NCI-H524 treated with DMSO at 0.1 percent for 48 hours (cell line): ENCODE measurements around the gene SLC35B3.
"Not testable (repeated sequence)": the region's sequence is repeated elsewhere in the genome, so short reads cannot be mapped to it uniquely, and the experiment has no call there.

Experiments
- DNase-seq: peaks from one replicate; lab custom pipeline; 2025; lab: John Stamatoyannopoulos, UW

Gene SLC35B3

DNA sequence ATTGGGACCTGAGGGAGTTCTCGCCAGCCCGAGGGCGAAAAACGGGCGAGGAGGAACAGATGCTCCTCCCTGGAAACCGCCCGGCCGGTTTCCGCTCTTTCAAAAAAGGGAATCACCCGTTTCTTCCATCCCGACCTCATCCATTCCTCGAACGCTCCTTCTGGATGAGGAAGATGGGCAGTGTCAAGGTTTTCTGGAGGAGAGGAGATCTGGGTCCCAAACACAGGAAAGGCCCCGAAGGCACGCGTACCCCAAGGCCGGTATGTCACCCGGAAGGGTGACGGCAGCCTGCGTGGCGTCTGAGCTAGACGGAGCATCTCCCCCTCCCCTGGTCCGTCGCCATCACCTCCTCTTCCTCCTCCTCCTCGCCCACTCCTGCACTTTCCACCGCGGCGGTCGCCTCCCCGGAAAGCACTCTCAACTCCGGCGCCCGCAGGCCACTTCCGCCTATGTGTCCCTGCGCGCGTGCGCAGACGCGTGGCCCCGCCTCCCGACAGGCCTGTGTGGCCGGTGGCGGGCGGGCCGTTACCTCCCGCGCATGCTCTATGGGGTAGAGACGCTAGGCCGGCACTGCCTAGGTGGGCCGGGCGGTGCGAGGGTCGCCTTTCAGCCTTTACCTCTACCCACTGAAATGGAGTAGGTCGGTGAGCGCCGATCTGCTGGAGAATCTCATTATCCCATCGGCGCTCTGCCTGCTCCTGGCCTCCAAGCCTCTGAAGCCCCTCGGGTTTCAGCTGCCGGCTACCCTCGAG is at the start of gene SLC35B3:
Gene SLC35B3 (minus strand): TSS at position 453 of the 752 bp plus-strand sequence.
- peak; percentile 56 for DNase-seq

DNA sequence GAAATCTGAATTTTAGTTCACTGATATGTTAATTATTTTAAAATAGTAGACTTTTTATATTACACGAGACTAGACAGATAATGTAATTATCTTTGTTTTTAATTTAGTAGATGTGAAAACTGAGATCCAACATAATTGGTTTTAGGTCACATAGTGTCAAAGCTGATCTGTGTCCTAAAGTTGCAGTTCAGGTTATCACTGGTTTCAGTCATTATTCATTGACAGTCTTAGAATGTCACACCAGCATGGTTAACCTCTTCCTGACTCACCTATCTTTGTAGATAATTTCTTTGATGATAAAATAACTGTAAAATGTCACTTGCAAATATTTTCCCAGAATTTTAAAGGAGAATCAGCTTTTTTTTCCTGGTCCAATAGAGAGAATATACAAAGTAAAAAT is 48.3 kb upstream of the SLC35B3 start:
- DNase-seq = no peak

DNA sequence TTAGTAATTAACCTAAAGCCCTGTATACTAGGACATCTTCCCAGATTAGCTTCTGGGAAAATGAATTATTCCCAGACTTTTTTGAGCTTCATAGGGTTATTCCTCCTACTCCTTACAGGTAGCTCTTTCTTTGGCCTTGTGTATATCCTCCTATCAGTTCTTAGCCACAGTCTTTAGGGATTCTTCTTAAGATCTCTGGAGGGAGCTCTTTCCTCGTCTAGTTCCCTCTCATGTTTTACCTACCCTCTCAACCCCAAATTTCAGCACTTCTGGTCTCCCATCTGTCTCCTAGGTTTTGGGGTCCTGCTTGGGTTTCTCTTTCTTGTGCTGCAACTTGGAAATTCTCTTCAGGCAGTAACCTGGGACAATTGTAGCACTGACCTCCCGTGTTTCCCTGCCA is 46.4 kb upstream of the SLC35B3 start:
- no peak for DNase-seq

DNA sequence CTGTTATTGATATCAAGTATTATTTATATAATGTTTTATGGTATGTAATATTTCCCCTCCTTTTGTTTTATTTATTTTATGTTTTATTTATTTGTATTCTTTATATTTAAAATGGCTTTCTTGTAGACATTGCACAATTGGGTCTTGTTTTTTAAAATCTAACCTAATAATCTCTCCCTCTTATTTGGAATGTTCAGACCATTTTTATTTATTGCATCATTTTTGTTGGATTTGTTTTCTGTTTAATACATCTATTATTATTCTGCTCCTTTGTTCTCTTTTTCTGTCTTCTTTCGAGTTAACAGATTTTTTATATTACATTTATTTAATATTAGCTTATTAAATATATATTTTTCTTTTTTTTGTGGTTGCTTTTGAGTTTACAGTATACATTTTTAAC is 43.1 kb upstream of the SLC35B3 start:
- DNase-seq = no peak

DNA sequence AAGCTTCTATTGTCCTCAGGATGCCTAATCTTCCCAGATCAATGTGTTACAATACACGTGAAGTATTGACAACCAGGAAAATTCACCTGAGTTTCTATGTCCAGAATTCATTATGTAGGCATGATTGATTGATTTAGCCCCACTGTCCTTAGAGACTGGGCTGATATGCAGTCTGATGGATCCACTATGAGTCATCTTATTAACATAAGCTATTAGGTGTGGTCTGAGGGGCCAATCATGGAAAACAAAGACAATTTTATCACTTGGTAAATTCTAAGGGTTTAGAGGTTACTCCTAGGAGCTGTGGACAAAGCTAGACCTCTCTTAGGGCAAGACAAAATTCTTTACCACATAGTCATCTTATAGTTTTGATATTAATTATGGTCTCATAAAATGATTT is 41.3 kb upstream of the SLC35B3 start:
- no peak for DNase-seq

DNA sequence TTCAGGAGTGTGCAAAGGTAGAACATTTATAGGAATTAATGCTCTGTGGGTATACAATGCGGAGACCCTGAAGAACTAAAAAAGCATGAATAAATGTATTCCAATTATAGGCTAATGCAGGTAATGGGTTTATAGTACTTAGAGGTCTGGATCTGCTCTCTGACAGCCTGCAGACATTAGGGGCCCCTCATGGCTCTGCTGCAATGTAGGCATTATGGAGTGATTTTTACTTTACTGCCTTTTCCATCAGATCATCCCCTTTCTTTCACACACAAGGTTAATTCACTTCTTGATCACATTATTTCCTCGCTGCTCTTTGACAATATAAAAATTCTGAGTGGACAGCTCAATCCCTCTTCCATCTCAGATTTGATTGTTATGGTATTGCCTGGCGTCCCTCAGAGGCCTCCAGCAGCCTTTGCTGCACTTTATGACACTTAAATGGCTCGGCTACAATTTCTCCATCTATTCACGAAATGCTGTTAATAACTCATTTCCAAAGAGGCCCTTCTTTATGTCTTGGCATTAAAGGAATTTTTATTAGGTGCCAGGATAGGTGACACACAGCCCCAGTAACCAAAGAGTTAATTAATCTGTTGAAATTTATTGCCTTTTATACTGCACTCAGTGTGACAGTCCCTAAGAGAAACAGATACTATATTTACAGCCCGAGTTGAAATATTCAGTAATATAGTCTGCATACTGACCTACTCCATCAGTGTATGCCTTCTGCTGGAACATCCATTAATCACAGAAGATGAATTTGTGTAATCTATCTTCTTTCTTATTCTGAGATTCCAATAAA is 33.4 kb upstream of the SLC35B3 start:
- no peak for DNase-seq

DNA sequence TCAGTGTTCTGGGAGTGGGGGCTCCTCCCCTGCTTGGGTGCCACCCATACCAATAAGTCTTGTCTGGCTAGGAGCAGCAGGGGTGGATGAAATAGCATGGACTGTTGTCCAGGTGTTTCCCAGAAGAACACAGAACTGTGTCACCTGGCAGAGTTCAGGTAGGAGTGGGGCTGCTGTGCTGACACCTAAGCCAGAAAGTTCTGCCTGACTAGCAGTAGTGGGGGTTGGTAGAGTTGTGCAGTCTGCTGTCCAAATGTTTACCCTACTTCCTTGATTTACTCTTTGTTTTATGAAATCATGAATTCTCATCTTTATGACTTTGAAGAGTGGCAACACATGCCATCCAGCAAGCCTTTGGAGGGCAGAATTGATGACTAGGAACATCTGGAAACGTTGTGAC is 27.3 kb upstream of the SLC35B3 start:
- DNase-seq = no peak

DNA sequence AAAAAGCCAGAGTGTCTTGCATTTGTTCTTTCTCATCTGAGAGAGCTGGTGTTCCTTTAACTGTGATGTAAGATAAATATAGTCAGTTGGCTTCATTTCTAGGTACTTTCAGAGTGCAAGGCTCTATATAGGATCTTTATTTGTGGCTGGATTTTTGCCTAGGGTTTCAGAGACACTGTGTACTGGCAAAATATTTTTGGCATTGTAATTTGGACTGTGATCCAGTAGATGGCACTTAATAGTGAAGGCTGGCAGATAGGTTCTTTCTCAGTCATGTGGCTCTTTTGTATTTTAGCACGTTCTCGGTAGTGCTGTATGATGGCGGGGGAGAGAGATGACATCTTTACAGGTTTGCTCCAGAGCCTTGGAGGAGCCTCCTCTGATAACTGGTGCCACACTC is 26.8 kb upstream of the SLC35B3 start:
- DNase-seq = no peak

DNA sequence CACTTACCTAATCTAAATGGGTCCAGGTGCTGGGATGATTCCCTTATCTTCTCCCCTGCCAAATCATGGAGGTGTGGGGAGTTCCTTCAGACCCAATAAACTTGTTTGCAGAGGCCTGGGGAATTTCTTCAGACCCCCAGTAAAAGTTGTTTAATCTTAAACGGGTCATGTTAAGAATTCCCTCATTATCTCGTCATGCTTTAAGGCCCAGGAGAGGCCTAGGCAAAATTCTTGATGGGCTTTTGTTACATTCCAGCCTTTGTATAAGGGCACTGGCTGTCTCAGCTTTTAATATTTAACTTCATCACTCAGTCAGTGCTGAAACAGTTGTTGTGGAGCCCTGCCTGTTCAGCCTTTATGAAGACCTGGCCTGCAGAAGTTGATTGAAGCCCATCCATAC is 11.0 kb upstream of the SLC35B3 start:
- no peak for DNase-seq

DNA sequence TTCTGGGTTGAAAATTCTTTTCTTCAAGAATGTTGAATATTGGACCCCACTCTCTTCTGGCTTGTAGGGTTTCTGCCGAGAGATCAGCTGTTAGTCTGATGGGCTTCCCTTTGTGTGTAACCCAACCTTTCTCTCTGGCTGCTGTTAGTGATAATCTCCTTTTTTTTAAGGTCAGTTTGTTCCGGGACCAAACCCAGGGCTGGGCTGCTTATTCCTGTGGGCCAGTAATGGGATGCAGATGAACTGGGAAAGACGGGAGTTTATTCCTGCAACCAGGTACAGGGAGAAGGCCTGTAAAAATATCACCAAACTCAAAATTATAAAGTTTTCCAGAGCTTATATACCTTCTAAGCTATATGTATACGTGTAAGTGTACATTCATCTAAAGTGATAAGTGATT is 10.6 kb upstream of the SLC35B3 start:
- DNase-seq = not testable (repeated sequence)

DNA sequence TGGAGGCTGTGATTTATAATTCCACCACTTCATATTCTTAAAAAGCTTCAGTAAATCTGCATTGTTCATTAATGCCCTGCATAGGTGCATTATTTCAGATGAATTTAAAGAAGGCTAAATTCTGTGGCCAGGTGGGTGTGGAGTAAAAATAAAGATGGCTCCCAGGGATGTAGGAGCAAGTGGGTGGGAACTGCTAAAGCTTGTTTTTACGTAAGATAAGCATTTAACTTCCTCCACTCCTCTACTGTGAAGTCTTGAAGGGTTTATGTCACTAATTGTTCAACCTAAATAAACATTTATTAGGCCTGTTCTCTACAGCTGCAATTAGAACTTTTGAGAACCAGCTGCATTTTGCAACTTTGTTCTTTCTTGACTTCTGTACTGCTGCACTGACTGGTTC is 6.8 kb upstream of the SLC35B3 start:
- DNase-seq = no peak

DNA sequence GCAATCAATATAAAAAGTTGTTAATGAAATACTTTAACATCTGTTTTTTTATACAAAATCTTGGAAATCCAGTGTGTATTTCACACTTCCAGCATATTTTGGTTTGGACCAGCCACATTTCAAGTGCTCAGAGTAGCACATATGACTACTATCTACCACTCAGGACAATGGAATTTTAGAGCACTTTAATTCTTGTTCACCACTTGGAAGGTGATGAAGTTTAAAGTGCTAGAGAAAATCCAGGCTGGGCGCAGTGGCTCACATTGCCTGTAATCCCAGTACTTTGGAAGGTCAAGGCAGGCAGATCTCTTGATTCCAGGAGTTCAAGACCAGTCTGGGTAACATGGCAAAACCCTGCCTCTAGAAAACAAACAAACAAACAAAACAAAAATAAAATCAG is 6.1 kb upstream of the SLC35B3 start:
- no peak for DNase-seq

DNA sequence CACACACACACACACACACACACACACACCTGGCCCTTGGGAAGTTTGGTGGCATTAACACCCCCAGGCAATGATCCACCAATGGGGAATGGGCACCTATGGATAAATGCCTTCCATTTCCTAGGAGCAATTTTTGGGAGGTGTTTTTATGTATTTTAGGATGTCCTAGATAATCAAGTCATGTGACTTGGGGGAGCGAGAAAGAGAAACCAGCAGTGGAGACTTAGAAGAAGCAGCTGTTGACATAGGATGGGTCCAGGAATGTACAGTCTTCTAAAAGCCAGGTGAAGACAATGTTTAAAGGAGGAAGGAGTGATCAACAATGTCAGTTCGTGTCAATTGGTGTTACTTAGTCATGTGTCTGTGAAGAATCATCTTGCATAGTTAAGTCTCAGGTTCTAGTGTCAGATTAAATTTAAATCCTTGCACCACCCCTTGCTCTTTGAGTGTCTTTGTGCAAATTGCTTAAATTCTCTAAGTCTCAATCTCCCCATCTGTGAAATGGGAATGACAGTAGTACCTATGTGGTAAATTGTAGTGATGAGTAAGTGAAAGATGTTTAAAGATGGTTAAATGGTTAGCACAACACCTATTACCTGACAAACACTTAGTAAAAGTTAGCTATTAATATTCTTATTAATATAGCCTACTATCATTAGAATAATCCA is 4.4 kb upstream of the SLC35B3 start:
- DNase-seq = no peak

DNA sequence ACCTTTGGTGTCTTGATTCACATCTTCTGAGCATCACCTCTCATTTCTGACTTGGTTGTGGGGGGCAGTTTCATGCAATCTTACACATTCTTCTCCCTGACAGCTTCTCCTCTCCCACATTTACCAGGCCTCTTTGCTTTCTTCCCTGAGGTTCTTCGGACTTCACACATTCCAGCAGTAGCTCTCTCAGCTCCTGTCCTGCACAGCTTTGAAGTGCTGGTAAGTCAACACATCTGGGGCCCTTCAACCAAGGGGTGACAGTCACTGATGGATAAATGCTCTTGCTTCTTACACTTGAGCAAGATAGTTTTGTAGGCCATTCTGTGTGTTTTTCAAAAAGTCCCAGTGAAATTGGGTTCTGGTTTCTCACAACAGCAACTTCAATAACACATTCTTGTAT is 2.5 kb upstream of the SLC35B3 start:
- DNase-seq = no peak

DNA sequence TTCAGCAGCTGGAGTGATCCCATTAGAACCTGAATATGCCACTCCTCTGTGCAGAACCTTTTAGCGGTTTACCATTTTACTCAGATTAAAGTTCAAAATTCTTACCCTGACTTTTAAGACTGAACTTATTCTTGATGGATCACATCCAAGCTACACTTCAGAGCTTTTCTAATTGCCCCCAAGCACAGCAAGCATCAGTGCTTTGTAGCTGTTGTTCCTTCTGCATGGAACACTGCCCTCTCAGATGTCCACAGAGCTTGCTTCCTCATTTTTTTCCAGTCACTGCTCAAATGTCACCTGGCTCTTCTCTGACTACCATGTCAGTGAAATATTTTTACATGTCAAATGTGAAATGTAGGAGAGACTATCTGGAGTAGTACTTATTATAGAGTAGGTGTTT is 1.6 kb upstream of the SLC35B3 start:
- DNase-seq = no peak

DNA sequence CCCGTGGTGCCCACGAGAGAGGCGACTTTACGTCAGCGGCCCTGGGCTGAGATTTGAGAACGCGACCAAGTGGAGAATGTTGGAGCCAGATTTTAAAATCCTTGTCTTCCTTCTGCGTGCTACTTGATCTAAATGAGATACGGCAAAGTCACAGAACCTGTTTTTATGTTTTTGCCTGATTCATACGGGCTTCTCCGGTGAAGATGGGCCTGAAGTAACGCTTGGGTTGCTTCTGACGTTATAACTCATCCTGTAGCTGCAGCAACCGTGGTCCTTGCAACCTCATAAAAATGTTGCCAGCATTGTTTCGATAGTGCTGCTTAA is 462 bp upstream of the SLC35B3 start:
- DNase-seq = no peak

DNA sequence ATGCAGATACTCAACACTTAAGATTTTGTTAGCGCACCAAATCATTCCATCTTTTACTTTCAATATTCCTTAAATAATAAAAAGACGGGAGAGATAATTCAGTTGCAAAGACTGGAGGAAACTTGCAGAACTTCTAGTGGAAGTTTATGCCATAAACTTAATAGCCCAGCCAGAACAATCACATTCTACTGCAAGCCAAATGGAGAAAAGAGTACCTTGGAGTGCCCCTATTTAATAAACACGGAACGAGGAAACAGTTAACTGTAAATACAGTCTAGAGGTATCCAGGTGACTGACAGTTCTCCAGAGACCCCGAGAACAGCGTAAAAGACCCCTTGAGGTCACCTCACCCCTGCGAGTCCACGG is 635 bp downstream of the SLC35B3 start:
- DNase-seq = no peak

DNA sequence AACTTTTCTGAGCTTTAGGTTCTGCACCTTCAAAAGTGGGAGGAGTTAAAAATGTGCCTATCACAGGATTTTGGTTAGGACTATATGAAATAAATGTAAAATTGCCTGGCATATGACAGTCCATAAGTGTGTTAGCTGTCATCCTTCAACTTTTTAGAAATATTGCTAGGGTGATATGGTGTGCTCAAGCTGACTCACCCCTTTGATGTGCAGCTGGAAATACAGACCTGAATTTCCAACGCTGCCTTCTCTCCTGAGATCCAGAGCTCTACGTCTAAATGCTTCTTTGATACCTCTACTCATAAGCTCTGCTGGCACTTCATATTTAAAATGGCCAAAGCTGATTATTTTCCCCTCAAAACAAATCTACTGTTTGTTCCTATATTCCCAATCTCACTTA is 2.7 kb downstream of the SLC35B3 start:
- no peak for DNase-seq

DNA sequence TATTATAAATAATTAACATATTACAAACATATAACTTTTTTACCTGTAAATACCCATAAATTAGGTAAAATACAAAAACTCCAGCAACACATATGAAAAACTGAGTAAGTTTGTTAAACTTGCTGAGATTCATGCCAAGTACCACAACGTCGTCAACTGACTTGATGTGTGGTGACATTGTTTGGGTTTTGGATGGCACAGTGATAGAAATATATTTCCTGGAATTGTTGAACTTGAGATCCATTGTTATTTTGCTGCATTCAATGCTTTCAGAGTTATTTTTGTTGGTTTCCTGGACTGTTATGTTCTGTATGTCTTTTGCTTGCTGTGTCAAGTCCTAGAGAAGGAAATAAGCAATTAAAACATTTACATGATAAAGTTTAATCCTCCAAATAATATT is 5.5 kb downstream of the SLC35B3 start:
- no peak for DNase-seq

DNA sequence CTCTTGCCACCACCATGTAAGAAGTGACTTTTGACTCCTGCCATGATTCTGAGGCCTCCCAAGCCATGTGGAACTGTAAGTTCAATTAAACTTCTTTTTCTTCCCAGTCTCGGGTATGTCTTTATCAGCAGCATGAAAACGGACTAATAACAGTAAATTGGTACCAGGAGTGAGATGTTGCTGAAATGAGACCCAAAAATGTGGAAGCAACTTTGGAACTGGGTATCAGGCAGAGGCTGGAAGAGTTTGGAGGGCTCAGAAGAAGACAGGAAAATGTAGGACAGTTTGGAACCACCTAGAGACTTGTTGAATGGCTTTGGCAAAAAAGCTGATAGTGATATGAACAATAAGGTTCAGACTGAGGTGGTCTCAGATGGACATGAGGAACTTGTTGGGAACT is 8.8 kb downstream of the SLC35B3 start:
- not testable (repeated sequence) for DNase-seq

DNA sequence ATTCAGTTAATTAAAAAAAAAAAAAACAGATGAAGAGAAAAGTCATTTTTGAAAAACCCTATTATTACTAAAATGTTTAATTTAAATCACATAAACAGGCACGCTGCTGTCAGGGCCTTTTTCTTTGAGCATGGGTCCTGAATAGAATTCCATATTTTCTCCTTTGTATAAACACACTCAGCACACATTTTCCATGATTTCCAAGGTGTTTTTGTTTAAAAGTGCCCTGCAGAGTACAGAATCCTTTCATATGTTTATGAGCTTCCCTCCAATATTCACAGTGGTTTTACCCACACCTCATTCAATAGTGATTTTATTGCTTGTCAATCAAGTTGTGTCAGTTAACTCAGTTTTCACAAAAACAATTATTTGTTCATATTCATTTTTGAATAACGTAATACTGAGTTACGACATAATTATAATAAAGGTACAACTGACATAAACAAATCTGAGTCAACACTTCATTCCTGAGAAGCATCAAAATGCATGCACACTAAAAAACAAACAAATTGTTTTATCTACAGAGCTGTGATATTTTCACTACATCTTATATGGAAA is 15.2 kb downstream of the SLC35B3 start:
- no peak for DNase-seq

DNA sequence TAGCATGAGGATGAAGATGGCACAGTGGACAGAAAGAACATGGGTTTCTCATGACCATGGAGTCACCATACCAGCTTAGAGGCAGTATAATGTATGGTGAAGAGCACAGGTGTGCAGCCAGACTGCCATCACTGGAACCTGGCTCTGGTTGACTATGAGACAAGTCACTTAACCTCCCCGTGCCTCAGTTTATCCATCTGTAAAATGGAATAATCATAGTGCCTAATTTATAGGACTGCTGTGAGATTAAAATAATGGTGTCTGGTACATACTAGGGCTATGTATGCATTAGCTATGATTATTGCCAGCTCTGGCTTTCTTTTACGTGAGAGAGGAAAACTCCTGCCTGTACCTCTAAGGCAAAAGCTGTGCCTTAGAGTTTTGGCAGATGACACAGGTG is 19.4 kb downstream of the SLC35B3 start:
- DNase-seq = no peak

DNA sequence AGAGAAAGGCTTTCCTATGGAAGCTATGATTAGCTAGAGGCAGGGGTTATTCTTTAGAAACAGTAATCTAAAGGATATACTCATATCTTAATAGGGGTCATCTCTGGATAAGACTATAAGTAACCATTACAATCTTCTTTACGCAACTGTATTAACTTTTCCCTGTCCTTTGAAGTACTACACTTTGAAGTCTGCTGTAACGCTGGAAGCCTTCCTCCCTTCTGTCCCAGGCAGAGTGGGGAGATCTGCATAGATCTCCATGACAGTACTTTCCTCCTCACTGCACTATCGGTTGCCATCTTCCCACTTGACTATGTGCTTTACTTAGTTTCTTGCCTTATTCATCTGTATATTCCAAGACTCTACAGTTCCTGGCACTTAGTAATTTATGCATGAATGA is 20.1 kb downstream of the SLC35B3 start:
- DNase-seq = no peak
